ENCODE data around the gene SKAP1.

GRCh38 chr17:48229936-48230335, 200.1 kb downstream of the SKAP1 start:
- TF ChIP-seq, protein P1, sequence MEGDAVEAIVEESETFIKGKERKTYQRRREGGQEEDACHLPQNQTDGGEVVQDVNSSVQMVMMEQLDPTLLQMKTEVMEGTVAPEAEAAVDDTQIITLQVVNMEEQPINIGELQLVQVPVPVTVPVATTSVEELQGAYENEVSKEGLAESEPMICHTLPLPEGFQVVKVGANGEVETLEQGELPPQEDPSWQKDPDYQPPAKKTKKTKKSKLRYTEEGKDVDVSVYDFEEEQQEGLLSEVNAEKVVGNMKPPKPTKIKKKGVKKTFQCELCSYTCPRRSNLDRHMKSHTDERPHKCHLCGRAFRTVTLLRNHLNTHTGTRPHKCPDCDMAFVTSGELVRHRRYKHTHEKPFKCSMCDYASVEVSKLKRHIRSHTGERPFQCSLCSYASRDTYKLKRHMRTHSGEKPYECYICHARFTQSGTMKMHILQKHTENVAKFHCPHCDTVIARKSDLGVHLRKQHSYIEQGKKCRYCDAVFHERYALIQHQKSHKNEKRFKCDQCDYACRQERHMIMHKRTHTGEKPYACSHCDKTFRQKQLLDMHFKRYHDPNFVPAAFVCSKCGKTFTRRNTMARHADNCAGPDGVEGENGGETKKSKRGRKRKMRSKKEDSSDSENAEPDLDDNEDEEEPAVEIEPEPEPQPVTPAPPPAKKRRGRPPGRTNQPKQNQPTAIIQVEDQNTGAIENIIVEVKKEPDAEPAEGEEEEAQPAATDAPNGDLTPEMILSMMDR (IDR thresholded peaks at IDR 0.05): no peak
- TF ChIP-seq POLR2A (IDR thresholded peaks at IDR 0.05) (no peak), POLR2AphosphoS5 (IDR thresholded peaks at IDR 0.05) (no peak), EP300 (IDR thresholded peaks at IDR 0.05) (no peak)

All from stomach (tissue), 4 donors.